ENCODE measurements around the gene HOXA9. TPM values are rescaled to one million over a fixed set of nuclear protein-coding genes. Genes with fewer than 3 reads are reported as not detected.

Gene HOXA9
- total and polyA plus RNA-seq, 3 donors from 2014 or later: 0.25 to 1.0 (median 0.39) TPM

- H3K27me3 ChIP-seq: peaks cover 1% of the 10 kb centered on the region
- H3K36me3 ChIP-seq (ENCODE audit: low read depth, missing control alignments): no peaks in the 10 kb centered on the region
- DNase-seq: no peak
- peaks cover 10% of the 10 kb centered on the region for H3K4me1 ChIP-seq
- no peaks in the 10 kb centered on the region for H3K9me3 ChIP-seq
- H3K27ac ChIP-seq: no peak overlapping the region
- intact Hi-C loops (cut with DNase I; ENCODE audit: low total_unique reads): loop anchor here (10.0 kb wide), 1 partner anchor 786 kb away; no protein-coding TSS in a partner anchor
- TF ChIP-seq POLR2A (IDR thresholded peaks at IDR 0.05) (no peak), CTCF (IDR thresholded peaks at IDR 0.05) (peak in 1 of 3 experiments; percentile 45)
- H3K4me3 ChIP-seq: peak overlapping the region; percentile 46 to 62
- 4 to 6% methylated on average over 19 to 27 of the region's 27 CpGs for WGBS, 2 donors
Measured at GRCh38 chr7:27161214-27161720, 4.1 kb downstream of the HOXA9 start.

GRCh38 chr7:27160546-27161213 lies 4.7 kb downstream of the HOXA9 start:
- intact Hi-C loops (cut with DNase I; ENCODE audit: low total_unique reads): loop anchor here (10.0 kb wide), 1 partner anchor 786 kb away; no protein-coding TSS in a partner anchor
- peaks cover 10% of the 10 kb centered on the region for H3K4me1 ChIP-seq
- no peaks in the 10 kb centered on the region for H3K9me3 ChIP-seq
- 2 to 3% methylated on average over 24 to 42 of the region's 54 CpGs for WGBS, 2 donors
- H3K4me3 ChIP-seq: peak overlapping the region; percentile 46 to 62
- TF ChIP-seq POLR2A (IDR thresholded peaks at IDR 0.05): no peak
- TF ChIP-seq CTCF (IDR thresholded peaks at IDR 0.05): peak; percentile 98 to 100 (median 99)
- peak; percentile 95 for DNase-seq
- H3K27me3 ChIP-seq: peaks cover 6% of the 10 kb centered on the region
- H3K36me3 ChIP-seq (ENCODE audit: low read depth, missing control alignments): no peaks in the 10 kb centered on the region
- no peak overlapping the region for H3K27ac ChIP-seq

- no peak overlapping the region for H3K27ac ChIP-seq
- DNase-seq: no peak
- no peaks in the 10 kb centered on the region for H3K36me3 ChIP-seq (ENCODE audit: low read depth, missing control alignments)
- H3K27me3 ChIP-seq: peaks cover 6% of the 10 kb centered on the region
- H3K4me1 ChIP-seq: peaks cover 8% of the 10 kb centered on the region
- WGBS, 2 donors: 56 to 58% methylated on average over 20 to 23 of the region's 23 CpGs
- H3K9me3 ChIP-seq: no peaks in the 10 kb centered on the region
- H3K4me3 ChIP-seq: peak overlapping the region; percentile 46 to 62
- no peak for TF ChIP-seq POLR2A (IDR thresholded peaks at IDR 0.05)
- TF ChIP-seq CTCF (IDR thresholded peaks at IDR 0.05): no peak
- intact Hi-C loops (cut with DNase I; ENCODE audit: low total_unique reads): loop anchor here (10.0 kb wide), 1 partner anchor 785 kb away; no protein-coding TSS in a partner anchor
Measured at GRCh38 chr7:27160145-27160545, 5.2 kb downstream of the HOXA9 start.

- no peak overlapping the region for H3K4me3 ChIP-seq
- peaks cover 13% of the 10 kb centered on the region for H3K4me1 ChIP-seq
- H3K27me3 ChIP-seq: peaks cover 6% of the 10 kb centered on the region
Measured at GRCh38 chr7:27159266-27160144, 5.8 kb downstream of the HOXA9 start.

More at GRCh38 chr7:27159266-27160144, 5.8 kb downstream of the HOXA9 start:
- DNase-seq: no peak
- TF ChIP-seq CTCF (IDR thresholded peaks at IDR 0.05): no peak
- no peak for TF ChIP-seq POLR2A (IDR thresholded peaks at IDR 0.05)
- intact Hi-C loops (cut with DNase I; ENCODE audit: low total_unique reads): loop anchor here (10.0 kb wide), 1 partner anchor 785 kb away; no protein-coding TSS in a partner anchor
- WGBS, 2 donors: 50 to 61% methylated on average over 20 to 27 of the region's 27 CpGs
- H3K36me3 ChIP-seq (ENCODE audit: low read depth, missing control alignments): no peaks in the 10 kb centered on the region
- no peak overlapping the region for H3K27ac ChIP-seq
- H3K9me3 ChIP-seq: no peaks in the 10 kb centered on the region

Measured in testis (tissue), 3 donors.